ENCODE data around the gene PLA2G4A.

Gene PLA2G4A

DNA sequence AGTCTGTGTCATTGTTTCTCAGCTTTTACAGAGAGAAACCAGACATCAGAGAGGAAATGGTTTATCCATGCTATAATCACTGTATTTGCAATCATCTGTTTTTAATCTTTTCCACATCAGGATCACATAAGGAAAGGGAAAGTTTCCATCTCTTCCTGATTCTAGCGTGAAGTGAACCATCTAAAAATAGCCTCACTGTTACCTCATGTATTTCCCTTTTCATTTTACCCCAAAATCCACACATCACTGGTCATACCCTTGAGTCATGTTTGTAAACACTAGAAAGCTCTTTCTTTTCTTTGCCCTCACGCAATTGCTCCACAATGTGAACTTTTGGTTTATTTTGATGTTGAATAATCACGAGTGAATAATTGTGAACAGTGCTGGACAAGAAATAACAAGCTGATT, 146.0 kb downstream of the PLA2G4A start:
- no peak for DNase-seq (ENCODE audit: low spot score)
- FAIRE-seq, result no peak

DNA sequence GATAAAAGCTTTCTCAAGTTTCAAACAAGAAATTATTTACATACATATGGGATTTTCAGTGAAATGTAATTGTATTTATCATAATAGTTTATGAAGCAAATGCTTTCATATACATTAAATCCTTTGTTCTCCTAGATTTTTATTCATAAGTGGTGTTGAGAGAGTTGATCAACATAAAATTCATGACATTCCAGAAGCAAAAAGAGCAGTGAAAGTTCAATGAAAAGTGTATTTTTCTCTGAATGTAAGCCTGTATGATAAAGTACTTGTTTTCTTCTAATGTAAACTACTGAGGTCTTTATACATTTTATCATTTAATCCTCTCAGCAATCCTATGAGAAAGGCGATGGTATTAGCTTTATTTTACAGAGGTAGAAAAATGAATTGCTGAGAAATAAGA, 146.5 kb downstream of the PLA2G4A start:
- FAIRE-seq (no peak), DNase-seq (ENCODE audit: low spot score) (no peak)

- FAIRE-seq, result no peak
Observed at GRCh38 chr1:186976700-186977099, 148.0 kb downstream of the PLA2G4A start.

DNA sequence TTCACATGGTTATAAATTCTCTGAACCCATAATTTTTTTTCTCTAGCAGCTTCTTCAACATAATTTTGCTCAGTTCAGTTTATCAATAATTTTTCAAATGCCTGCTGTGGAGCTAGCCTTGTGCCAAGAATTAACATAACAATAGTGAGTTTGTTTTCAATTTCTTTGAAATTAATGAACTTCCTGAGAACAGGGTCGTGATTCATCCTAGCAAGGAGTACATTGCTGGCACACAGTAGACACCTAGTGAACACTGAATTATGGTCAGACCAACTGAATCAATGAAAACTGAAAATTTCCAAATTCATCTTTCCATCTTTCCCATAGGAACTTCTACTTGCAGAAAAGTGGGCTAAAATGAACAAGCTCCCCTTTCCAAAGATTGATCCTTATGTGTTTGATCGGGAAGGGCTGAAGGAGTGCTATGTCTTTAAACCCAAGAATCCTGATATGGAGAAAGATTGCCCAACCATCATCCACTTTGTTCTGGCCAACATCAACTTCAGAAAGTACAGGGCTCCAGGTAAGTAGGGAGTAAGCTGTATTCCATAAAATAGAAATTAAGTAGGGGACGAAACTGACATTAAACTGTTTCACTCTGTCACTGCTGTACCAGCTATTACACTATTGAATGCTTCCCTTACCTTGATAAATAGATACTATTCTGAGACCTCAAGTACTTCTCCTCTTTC, 148.7 kb downstream of the PLA2G4A start:
- DNase-seq (ENCODE audit: low spot score) (no peak), FAIRE-seq (no peak)

More at GRCh38 chr1:186976700-186977099, 148.0 kb downstream of the PLA2G4A start:
- DNase-seq (ENCODE audit: low spot score), result no peak

GRCh38 chr1:186978596-186979556, 150.1 kb downstream of the PLA2G4A start:
- FAIRE-seq, result no peak
- no peak for DNase-seq (ENCODE audit: low spot score)

GRCh38 chr1:186980400-186980799, 151.7 kb downstream of the PLA2G4A start:
- no peak for DNase-seq (ENCODE audit: low spot score)

GRCh38 chr1:186982116-186982515, 153.4 kb downstream of the PLA2G4A start:
- DNase-seq (ENCODE audit: low spot score) (no peak), FAIRE-seq (no peak)

More at GRCh38 chr1:186980400-186980799, 151.7 kb downstream of the PLA2G4A start:
- FAIRE-seq, result no peak

GRCh38 chr1:186983327-186983726, 154.6 kb downstream of the PLA2G4A start:
- DNase-seq (ENCODE audit: low spot score) (no peak), FAIRE-seq (no peak)

GRCh38 chr1:186984959-186985358, 156.2 kb downstream of the PLA2G4A start:
- FAIRE-seq, result no peak
- DNase-seq (ENCODE audit: low spot score), result no peak

GRCh38 chr1:186985889-186986491, 157.2 kb downstream of the PLA2G4A start:
- FAIRE-seq, result no peak

GRCh38 chr1:186987065-186987464, 158.3 kb downstream of the PLA2G4A start:
- no peak for FAIRE-seq
- DNase-seq (ENCODE audit: low spot score), result no peak

More at GRCh38 chr1:186985889-186986491, 157.2 kb downstream of the PLA2G4A start:
- peak; percentile 25 for DNase-seq (ENCODE audit: low spot score)

DNA sequence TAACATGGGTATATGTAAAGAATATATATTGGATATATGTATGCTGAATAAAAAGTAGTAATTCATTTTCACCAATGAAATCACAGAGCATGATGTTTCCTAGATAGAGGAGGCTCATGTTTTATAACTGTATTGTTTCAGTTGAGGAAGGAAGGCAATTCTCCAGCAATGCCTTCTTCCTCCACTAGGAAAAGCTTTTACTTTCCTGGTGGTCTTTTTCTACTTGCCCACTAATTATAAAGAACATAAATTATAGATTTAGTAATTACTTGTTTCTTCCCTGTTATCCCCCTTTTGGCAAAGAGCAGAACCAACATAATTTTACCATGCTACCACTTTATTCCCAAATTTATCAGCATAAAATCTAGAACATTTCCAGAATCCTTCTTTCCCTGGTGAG, 159.0 kb downstream of the PLA2G4A start:
- FAIRE-seq (no peak), DNase-seq (ENCODE audit: low spot score) (no peak)

- DNase-seq (ENCODE audit: low spot score) (no peak), FAIRE-seq (no peak)
Observed at GRCh38 chr1:186993996-186994395, 165.2 kb downstream of the PLA2G4A start.

- DNase-seq (ENCODE audit: low spot score) (no peak), FAIRE-seq (no peak)
Observed at GRCh38 chr1:186994897-186995296, 166.1 kb downstream of the PLA2G4A start.

DNA sequence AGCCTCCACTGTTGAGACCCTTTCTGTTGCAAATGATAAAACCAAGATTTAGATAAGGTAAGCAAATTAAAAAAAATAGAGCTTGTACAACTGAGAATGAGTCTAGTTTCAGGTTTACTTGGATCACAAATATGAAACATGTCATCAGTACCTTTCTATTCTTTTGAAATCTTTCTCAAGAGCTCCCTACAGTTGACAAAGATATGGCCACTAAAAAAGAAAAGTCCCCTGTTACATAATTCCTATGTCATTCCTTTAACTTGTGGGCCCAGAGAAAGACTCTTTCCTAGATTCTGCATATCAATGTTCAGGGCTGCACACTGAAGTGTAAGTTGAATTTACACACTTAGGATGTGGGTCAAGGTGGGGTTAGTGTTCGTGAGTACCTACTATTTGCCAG, 168.1 kb downstream of the PLA2G4A start:
- DNase-seq (ENCODE audit: low spot score), result no peak
- FAIRE-seq, result no peak

GRCh38 chr1:186997877-186998276, 169.1 kb downstream of the PLA2G4A start:
- DNase-seq (ENCODE audit: low spot score) (no peak), FAIRE-seq (no peak)

GRCh38 chr1:186999506-186999905, 170.8 kb downstream of the PLA2G4A start:
- no peak for FAIRE-seq
- DNase-seq (ENCODE audit: low spot score), result no peak

DNA sequence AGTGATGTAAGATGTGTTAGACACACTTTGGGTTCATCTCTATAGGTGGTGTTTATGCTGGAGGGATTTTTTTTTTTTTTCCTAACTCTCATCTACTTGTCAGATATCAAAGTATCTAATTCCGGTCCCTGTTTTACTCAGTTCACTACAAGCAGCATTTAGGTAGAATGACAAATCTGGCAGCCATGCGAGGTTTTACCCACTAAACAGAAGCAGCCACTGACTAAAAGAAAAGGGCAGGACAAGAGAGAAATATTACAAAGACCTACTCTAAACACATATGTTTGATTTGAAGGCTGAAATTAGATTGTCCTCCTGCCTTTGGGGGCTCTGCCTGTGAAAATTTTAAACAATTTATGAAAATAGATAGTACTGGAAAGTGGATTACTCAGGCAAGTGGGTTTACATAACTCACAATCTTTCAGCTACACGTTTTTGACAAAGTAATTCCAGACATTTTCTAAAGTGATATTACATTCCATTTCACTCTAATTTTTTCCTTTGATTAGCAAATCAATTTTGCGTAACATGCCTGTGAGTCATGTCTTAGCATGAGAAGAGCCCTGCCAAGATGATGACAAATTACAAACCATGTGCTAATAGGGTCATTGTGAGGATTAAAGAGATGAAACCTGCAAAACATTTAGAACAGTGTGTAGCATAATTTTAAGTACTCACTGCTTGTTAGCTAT, 172.6 kb downstream of the PLA2G4A start:
- no peak for FAIRE-seq
- peak; percentile 9 for DNase-seq (ENCODE audit: low spot score)

- FAIRE-seq (no peak), DNase-seq (ENCODE audit: low spot score) (no peak)
Observed at GRCh38 chr1:187003353-187003752, 174.6 kb downstream of the PLA2G4A start.

DNA sequence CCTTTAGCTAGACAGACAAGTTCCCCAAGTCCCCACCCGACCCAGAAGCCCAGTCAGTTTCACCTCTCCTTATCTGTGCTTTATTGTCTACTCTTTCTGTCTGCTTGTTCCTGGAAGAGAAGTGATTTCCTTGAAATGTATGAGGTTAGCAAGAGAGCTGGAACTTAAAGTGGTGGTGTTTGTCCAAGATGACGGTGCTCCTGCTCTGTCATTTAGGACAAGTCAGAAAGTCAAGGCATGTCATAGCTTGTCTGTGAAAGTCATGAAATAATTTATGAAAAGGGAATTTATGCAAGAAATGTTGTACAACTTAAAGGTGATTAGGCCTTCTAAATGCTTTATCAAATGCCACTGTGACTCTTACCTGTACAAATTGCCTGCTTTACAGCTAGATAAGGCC, 178.1 kb downstream of the PLA2G4A start:
- FAIRE-seq, result no peak
- no peak for DNase-seq (ENCODE audit: low spot score)

- DNase-seq (ENCODE audit: low spot score) (no peak), FAIRE-seq (no peak)
Observed at GRCh38 chr1:187009320-187009719, 180.6 kb downstream of the PLA2G4A start.

Measured in urothelium cell line (cell line).